Activated naive CD4-positive, alpha-beta T cell treated with anti-CD3 and anti-CD28 coated beads, Interleukin-2, amount 50 U/mL, for 16 hours (primary cell): ENCODE data around the gene HKDC1.
"Not testable (repeated sequence)": the region's sequence is repeated elsewhere in the genome, so short reads cannot be mapped to it uniquely, and the experiment has no call there.

Experiments
- DNase-seq: peaks from one replicate; pipeline ENCODE4 v3.0.0-alpha.2; 2020

The HKDC1 gene

GRCh38 chr10:69242852-69243212 lies 22.7 kb downstream of the HKDC1 start:
- DNase-seq = no peak

GRCh38 chr10:69243817-69244216 lies 23.7 kb downstream of the HKDC1 start:
- DNase-seq = no peak

- no peak for DNase-seq
These were observed 25.9 kb downstream of the HKDC1 start for GRCh38 chr10:69246036-69246435.

- DNase-seq = no peak
These were observed 26.6 kb downstream of the HKDC1 start for GRCh38 chr10:69246581-69247312.

GRCh38 chr10:69247313-69247710 lies 27.2 kb downstream of the HKDC1 start:
- no peak for DNase-seq

- no peak for DNase-seq
These were observed 28.1 kb downstream of the HKDC1 start for GRCh38 chr10:69248117-69248730.

GRCh38 chr10:69250041-69250440 lies 29.9 kb downstream of the HKDC1 start:
- DNase-seq = no peak

GRCh38 chr10:69251417-69251816 lies 31.3 kb downstream of the HKDC1 start:
- DNase-seq = not testable (repeated sequence)

GRCh38 chr10:69253171-69253570 lies 33.0 kb downstream of the HKDC1 start:
- no peak for DNase-seq

- no peak for DNase-seq
These were observed 34.7 kb downstream of the HKDC1 start for GRCh38 chr10:69254877-69255276.

- DNase-seq = no peak
These were observed 39.6 kb downstream of the HKDC1 start for GRCh38 chr10:69259547-69260243.

- no peak for DNase-seq
These were observed 41.1 kb downstream of the HKDC1 start for GRCh38 chr10:69261184-69261583.

GRCh38 chr10:69262292-69262751 lies 42.2 kb downstream of the HKDC1 start:
- no peak for DNase-seq

- no peak for DNase-seq
These were observed 45.4 kb downstream of the HKDC1 start for GRCh38 chr10:69265521-69265920.

GRCh38 chr10:69268761-69269416 lies 48.8 kb downstream of the HKDC1 start:
- DNase-seq = no peak

- DNase-seq = no peak
These were observed 49.6 kb downstream of the HKDC1 start for GRCh38 chr10:69269761-69270160.

- DNase-seq = no peak
These were observed 50.9 kb downstream of the HKDC1 start for GRCh38 chr10:69270990-69271389.

GRCh38 chr10:69272624-69273023 lies 52.5 kb downstream of the HKDC1 start:
- DNase-seq = no peak

- no peak for DNase-seq
These were observed 55.3 kb downstream of the HKDC1 start for GRCh38 chr10:69275444-69275843.

GRCh38 chr10:69276503-69276902 lies 56.4 kb downstream of the HKDC1 start:
- DNase-seq = no peak

- DNase-seq = no peak
These were observed 58.4 kb downstream of the HKDC1 start, which contains the start of gene HK1 for GRCh38 chr10:69278446-69278963. Gene HK1, plus strand, starts transcription at chr10:69278496.

- no peak for DNase-seq
These were observed 59.0 kb downstream of the HKDC1 start for GRCh38 chr10:69279110-69279509.
